ENCODE data around the gene IFNA2. TPM values are rescaled to one million over a fixed set of nuclear protein-coding genes. Genes with fewer than 3 reads are reported as not detected.

Gene IFNA2
- total and polyA plus RNA-seq, 8 donors = not detected

GRCh38 chr9:21336457-21336856, 48.7 kb downstream of the IFNA2 start:
- DNase-seq (no peak), ATAC-seq (no peak), FAIRE-seq (no peak)
- TF ChIP-seq CTCF (IDR thresholded peaks at IDR 0.05) = no peak
- intact Hi-C loops (cut with DNase I) = no loop called here
- Histone ChIP-seq H3K27ac (no peak overlapping the region), H3K36me3 (no peaks in the 10 kb centered on the region), H3K4me1 (peaks cover 10 to 30% (median 15%) of the 10 kb centered on the region in 3 donors), H3K27me3 (no peaks in the 10 kb centered on the region), H3K9me3 (no peaks in the 10 kb centered on the region), H3K4me3 (no peak overlapping the region)

GRCh38 chr9:21334701-21335632, 50.2 kb downstream of the IFNA2 start, which contains the start of gene KLHL9:
KLHL9 (minus strand) TSS chr9:21335404; CDS start chr9:21334859, 545 bp downstream.
- TF ChIP-seq CTCF (IDR thresholded peaks at IDR 0.05) = no peak
- H3K9me3 ChIP-seq = no peaks in the 10 kb centered on the region
- DNase-seq (peak; percentile 92 to 98 (median 94)), ATAC-seq (peak; percentile 99 to 100 (median 100)), FAIRE-seq (no peak)
- H3K27me3 ChIP-seq = no peaks in the 10 kb centered on the region
- no peaks in the 10 kb centered on the region for H3K36me3 ChIP-seq
- H3K4me3 ChIP-seq = peak within 1 kb of the TSS; percentile 71 to 89 (median 81)
- 0 to 1% methylated on average over 55 of the region's 55 CpGs for WGBS, 2 donors
- H3K4me1 ChIP-seq = peaks cover 15 to 44% (median 23%) of the 10 kb centered on the region in 3 donors
- intact Hi-C loops (cut with DNase I) = no loop called here
- H3K27ac ChIP-seq = peak within 1 kb of the TSS; percentile 66 to 96 (median 92)

Other genes starting within 250 kb of the IFNA2 start
- not detected for gene IFNW1, start 243.6 kb downstream of the IFNA2 start, total RNA-seq
- not detected for gene IFNW1, start 243.6 kb downstream of the IFNA2 start, polyA plus RNA-seq
- gene IFNA21, start 218.7 kb downstream of the IFNA2 start, total RNA-seq = not detected
- gene IFNA21, start 218.7 kb downstream of the IFNA2 start, polyA plus RNA-seq = not detected
- gene IFNA4, start 197.8 kb downstream of the IFNA2 start, total RNA-seq = not detected
- not detected for gene IFNA4, start 197.8 kb downstream of the IFNA2 start, polyA plus RNA-seq
- not detected for gene IFNA7, start 183.2 kb downstream of the IFNA2 start, total RNA-seq
- not detected for gene IFNA7, start 183.2 kb downstream of the IFNA2 start, polyA plus RNA-seq
- not detected for gene IFNA10, start 178.3 kb downstream of the IFNA2 start, total RNA-seq
- not detected for gene IFNA10, start 178.3 kb downstream of the IFNA2 start, polyA plus RNA-seq
- not detected for gene IFNA16, start 168.1 kb downstream of the IFNA2 start, total RNA-seq
- not detected for gene IFNA16, start 168.1 kb downstream of the IFNA2 start, polyA plus RNA-seq
- gene IFNA17, start 157.2 kb downstream of the IFNA2 start, total RNA-seq = not detected
- not detected for gene IFNA17, start 157.2 kb downstream of the IFNA2 start, polyA plus RNA-seq
- gene IFNA14, start 145.4 kb downstream of the IFNA2 start, total RNA-seq = not detected
- not detected for gene IFNA14, start 145.4 kb downstream of the IFNA2 start, polyA plus RNA-seq
- gene IFNA5, start 80.1 kb downstream of the IFNA2 start, total RNA-seq = not detected
- not detected for gene IFNA5, start 80.1 kb downstream of the IFNA2 start, polyA plus RNA-seq
- gene KLHL9, start 50.0 kb downstream of the IFNA2 start, total RNA-seq = 10 to 100 TPM in 2 of 6 donors, 1 to 10 TPM in 4; 5.4 to 14.8 (median 7.3) TPM
- 1 to 10 TPM; 3.2 to 7.8 TPM for gene KLHL9, start 50.0 kb downstream of the IFNA2 start, polyA plus RNA-seq
- not detected for gene IFNA6, start 34.5 kb downstream of the IFNA2 start, total RNA-seq
- gene IFNA6, start 34.5 kb downstream of the IFNA2 start, polyA plus RNA-seq = not detected
- gene IFNA13, start 17.3 kb downstream of the IFNA2 start, total RNA-seq = not detected
- under 1 TPM in 1 of 2 donors, not detected in 1; 0.07 TPM for gene IFNA13, start 17.3 kb downstream of the IFNA2 start, polyA plus RNA-seq
- gene IFNA8, start 23.7 kb upstream of the IFNA2 start, total RNA-seq = not detected
- gene IFNA8, start 23.7 kb upstream of the IFNA2 start, polyA plus RNA-seq = not detected
- gene IFNA1, start 55.0 kb upstream of the IFNA2 start, total RNA-seq = not detected
- gene IFNA1, start 55.0 kb upstream of the IFNA2 start, polyA plus RNA-seq = not detected
- gene IFNE, start 96.9 kb upstream of the IFNA2 start, total RNA-seq = not detected
- under 1 TPM in 1 of 2 donors, not detected in 1; 0.12 TPM for gene IFNE, start 96.9 kb upstream of the IFNA2 start, polyA plus RNA-seq

All from pancreas (tissue), 10 donors.